H1 (cell line): ENCODE data around the gene GREB1L. TPM values are rescaled to one million over a fixed set of nuclear protein-coding genes. Genes with fewer than 3 reads are reported as not detected.

ENCODE experiments used
- CHD7 ChIP-seq: fragments of 300-600 bp; sonication (generic); IDR thresholded peaks from 2 replicates; pipeline ENCODE4 v1.7.1; 2012; ENCODE audit warnings: low read length, moderate library complexity, mild to moderate bottlenecking, inconsistent platforms; ENCODE audit not compliant: insufficient replicate concordance
- polyA plus RNA-seq, 7 experiments: library from polyadenylated mRNA; depleted of rRNA in 3 of 7; stranded (reverse) in 5 of 7; unstranded in 2 of 7; fragments of >200 nt in 5 of 7; fragments of 200-250 nt in 2 of 7; gene quantifications; 1 replicate in 5 of 7; 2 replicates in 1 of 7; 4 replicates in 1 of 7; pipeline versions ENCODE4 v1.2.1 to v1.2.3, GENCODE V29; 2011 to 2013; ENCODE audit warnings: missing spikeins in 2 of 7, mixed read lengths in 2 of 7
- total RNA-seq: library from RNA; stranded (reverse); fragmentation: NEBNext Ultra II Directional; extraction: Animal tissue kit (Norgen Biotek cat#: 25700); gene quantifications from 2 replicates; pipeline ENCODE4 v1.2.1, GENCODE V29; 2021

GREB1L gene
- total and polyA plus RNA-seq, 2 of the 8 experiments (the other 6 are each of a cell fraction or from before 2014, with no cell fraction given), result 0.34 to 1.6 TPM

GRCh38 chr18:21398121-21398520, 156.1 kb downstream of the GREB1L start (continued):
- TF ChIP-seq CHD7, result no peak
